Neural cell (in vitro differentiated cells): ENCODE measurements around the gene NEDD4L.

Source experiments
- CTCF ChIP-seq: fragments of 450-650 bp; IDR thresholded peaks from 2 replicates; pipeline ENCODE4 v1.5.1; 2014; ENCODE audit warnings: antibody characterized with exemption, mild to moderate bottlenecking, moderate library complexity; ENCODE audit not compliant: poor library complexity, severe bottlenecking
- RAD21 ChIP-seq: fragments of 450-650 bp; conservative IDR thresholded peaks from 2 replicates; pipeline ENCODE4 v1.6.1; 2014; ENCODE audit warnings: antibody characterized with exemption, mild to moderate bottlenecking, moderate library complexity
- REST ChIP-seq: IDR thresholded peaks from 2 replicates; pipeline ENCODE4 v1.6.1; 2012; ENCODE audit warnings: borderline replicate concordance
- TAF1 ChIP-seq: IDR thresholded peaks from 2 replicates; pipeline ENCODE4 v1.6.1; 2012; ENCODE audit warnings: low read depth

GRCh38 chr18:58148954-58149471 is 105.0 kb downstream of the NEDD4L start:
- TF ChIP-seq CTCF (no peak), TAF1 (no peak), RAD21 (no peak), REST (no peak)
